Prostate gland (tissue), 2 donors: ENCODE results near the gene GLP2R. TPM values are rescaled to one million over a fixed set of nuclear protein-coding genes. Genes with fewer than 3 reads are reported as not detected.

Experiments used
- DNase-seq: peaks from one replicate; pipeline ENCODE4 v3.0.0-alpha.2; 2019; ENCODE audit warnings: low spot score
- H3K27ac ChIP-seq, 2 donors: fragments of 200-600 bp; sonication (generic); 2 replicates each; pipeline ENCODE4 v1.5.1; 2017 to 2019
- H3K27me3 ChIP-seq: fragments of 200-600 bp; sonication (generic); replicated peaks from 2 replicates; pipeline ENCODE4 v1.5.1; 2019; ENCODE audit not compliant: insufficient read depth
- H3K36me3 ChIP-seq, 2 donors: fragments of 200-600 bp; sonication (generic); 1 replicate in 1 of 2; 2 replicates in 1 of 2; pipeline versions ENCODE4 v1.5.1 to v1.8.1; 2017 to 2019
- H3K4me1 ChIP-seq: fragments of 200-600 bp; sonication (generic); replicated peaks from 2 replicates; pipeline ENCODE4 v1.5.1; 2019
- H3K4me3 ChIP-seq, 2 donors: fragments of 200-600 bp; sonication (generic); 2 replicates each; pipeline ENCODE4 v1.5.1; 2017 to 2019
- H3K9me3 ChIP-seq: fragments of 200-600 bp; sonication (generic); 2 replicates; pipeline ENCODE4 v1.5.1; 2017
- CTCF ChIP-seq, 4 experiments: fragments of 200-600 bp in 2 of 4; fragments of 450-650 bp in 2 of 4; sonication (generic) in 2 of 4; IDR thresholded peaks; 1 replicate in 3 of 4; 2 replicates in 1 of 4; pipeline ENCODE4 v1.5.1; 2016 to 2019; ENCODE audit warnings: antibody characterized with exemption in 4 of 4, mild to moderate bottlenecking in 2 of 4, moderate library complexity in 2 of 4
- POLR2A ChIP-seq: fragments of 450-650 bp; IDR thresholded peaks from one replicate; pipeline ENCODE4 v1.6.1; 2016; ENCODE audit warnings: antibody characterized with exemption, mild to moderate bottlenecking
- POLR2AphosphoS5 ChIP-seq: sonication (generic); formaldehyde crosslinking; IDR thresholded peaks from one replicate; pipeline ENCODE4 v1.6.1; 2017; ENCODE audit warnings: antibody characterized with exemption
- WGBS: methylation state at CpG from one replicate; pipeline ENCODE4 v1.1.5; 2018; 5-methylcytosine and 5-hydroxymethylcytosine counted together
- intact Hi-C: fragments of 100-400 bp; cut with DNase I; formaldehyde crosslinking; loops from one replicate; pipeline ENCODE4 v1.14.2; 2022
- total RNA-seq, 2 donors: library from RNA; depleted of rRNA; stranded (reverse); fragments of >200 nt; gene quantifications; one replicate each; pipeline ENCODE4 v1.1.0, GENCODE V29; 2016

The GLP2R gene
- total RNA-seq, 2 donors from 2014 or later = 0.34 to 1.5 TPM

GRCh38 chr17:9907131-9907530 is 81.4 kb downstream of the GLP2R start:
- intact Hi-C loops = loop anchor here (10.0 kb wide), 1 partner anchor 172 kb away; no protein-coding TSS in a partner anchor
- DNase-seq = no peak
- 77% methylated on average over 7 of the region's 7 CpGs for WGBS
- Histone ChIP-seq H3K9me3 (no peaks in the 10 kb centered on the region), H3K27me3 (no peaks in the 10 kb centered on the region), H3K4me1 (no peaks in the 10 kb centered on the region), H3K36me3 (no peaks in the 10 kb centered on the region), H3K27ac (no peak overlapping the region), H3K4me3 (no peak overlapping the region)
- TF ChIP-seq POLR2A = no peak
- TF ChIP-seq CTCF (IDR thresholded peaks at IDR 0.05) = no peak
- TF ChIP-seq POLR2AphosphoS5 = no peak

- intact Hi-C loops = loop anchor here (10.0 kb wide), 1 partner anchor 173 kb away; no protein-coding TSS in a partner anchor
- H3K4me1 ChIP-seq = no peaks in the 10 kb centered on the region
- no peak for DNase-seq
- H3K36me3 ChIP-seq = no peaks in the 10 kb centered on the region
- TF ChIP-seq POLR2A = no peak
- TF ChIP-seq POLR2AphosphoS5 = no peak
- no peak for TF ChIP-seq CTCF (IDR thresholded peaks at IDR 0.05)
- no peaks in the 10 kb centered on the region for H3K27me3 ChIP-seq
- WGBS = 58% methylated on average over 12 of the region's 12 CpGs
- no peaks in the 10 kb centered on the region for H3K9me3 ChIP-seq
- no peak overlapping the region for H3K4me3 ChIP-seq
- H3K27ac ChIP-seq = no peak overlapping the region
Measured at GRCh38 chr17:9907883-9908648, 82.3 kb downstream of the GLP2R start.

- TF ChIP-seq POLR2A (no peak), POLR2AphosphoS5 (no peak), CTCF (IDR thresholded peaks at IDR 0.05) (no peak)
- intact Hi-C loops = loop anchor here (10.0 kb wide), 1 partner anchor 174 kb away; no protein-coding TSS in a partner anchor
- no peaks in the 10 kb centered on the region for H3K36me3 ChIP-seq
- WGBS = 70% methylated on average over 7 of the region's 7 CpGs
- H3K27me3 ChIP-seq = no peaks in the 10 kb centered on the region
- no peaks in the 10 kb centered on the region for H3K4me1 ChIP-seq
- H3K27ac ChIP-seq = no peak overlapping the region
- no peaks in the 10 kb centered on the region for H3K9me3 ChIP-seq
- H3K4me3 ChIP-seq = no peak overlapping the region
- DNase-seq = no peak
Measured at GRCh38 chr17:9908649-9909042, 82.9 kb downstream of the GLP2R start.

- H3K4me1 ChIP-seq = no peaks in the 10 kb centered on the region
- no peak overlapping the region for H3K27ac ChIP-seq
- 81% methylated on average over 12 of the region's 12 CpGs for WGBS
- TF ChIP-seq POLR2AphosphoS5 (no peak), POLR2A (no peak), CTCF (IDR thresholded peaks at IDR 0.05) (no peak)
- no peaks in the 10 kb centered on the region for H3K9me3 ChIP-seq
- no peaks in the 10 kb centered on the region for H3K27me3 ChIP-seq
- H3K36me3 ChIP-seq = no peaks in the 10 kb centered on the region
- DNase-seq = no peak
- intact Hi-C loops = no loop called here
- no peak overlapping the region for H3K4me3 ChIP-seq
Measured at GRCh38 chr17:9911089-9911488, 85.4 kb downstream of the GLP2R start.
